Heart left ventricle (tissue), 16 donors: ENCODE results near the gene ASXL1. TPM values are rescaled to one million over a fixed set of nuclear protein-coding genes. Genes with fewer than 3 reads are reported as not detected.
A peak's percentile ranks its signal among the peaks of the same experiment; 100 is the strongest.

ENCODE experiments used
- ATAC-seq, 4 donors: fragments of 200-7000 bp; cut with Tn5 transposase; one replicate each; pipeline ENCODE4 v1.9.1; 2020 to 2022; ENCODE audit warnings: moderate library complexity in 4 of 4, mild to moderate bottlenecking in 3 of 4, moderate number of reproducible peaks in 1 of 4
- DNase-seq, 5 donors: peaks; one replicate each; pipeline ENCODE4 v3.0.0-alpha.2; 2020
- H3K27ac ChIP-seq, 12 donors: fragments of 200-600 bp; sonication (generic) in 4 of 12; one replicate each; pipeline versions ENCODE4 v1.5.0 to v1.8.0; 2016 to 2022; ENCODE audit warnings: mild to moderate bottlenecking in 2 of 12
- H3K27me3 ChIP-seq, 9 donors: fragments of 200-600 bp; sonication (generic) in 2 of 9; one replicate each; pipeline versions ENCODE4 v1.5.1 to v1.8.0; 2016 to 2022; ENCODE audit warnings: mild to moderate bottlenecking in 3 of 9
- H3K36me3 ChIP-seq, 9 donors: fragments of 200-600 bp; sonication (generic) in 2 of 9; one replicate each; pipeline versions ENCODE4 v1.5.0 to v1.8.0; 2018 to 2022; ENCODE audit warnings: mild to moderate bottlenecking in 2 of 9
- H3K4me1 ChIP-seq, 12 donors: fragments of 200-600 bp; sonication (generic) in 4 of 12; one replicate each; pipeline versions ENCODE4 v1.5.0 to v1.8.0; 2016 to 2022; ENCODE audit warnings: mild to moderate bottlenecking in 3 of 12
- H3K4me3 ChIP-seq, 12 donors: fragments of 200-600 bp; sonication (generic) in 4 of 12; one replicate each; pipeline versions ENCODE4 v1.5.0 to v1.8.0; 2017 to 2022; ENCODE audit warnings: mild to moderate bottlenecking in 9 of 12, moderate library complexity in 4 of 12
- H3K9me3 ChIP-seq, 12 donors: fragments of 200-600 bp; sonication (generic) in 4 of 12; one replicate each; pipeline versions ENCODE4 v1.5.0 to v1.8.0; 2016 to 2022; ENCODE audit warnings: mild to moderate bottlenecking in 1 of 12
- POLR2A ChIP-seq, 2 donors: fragments of 450-650 bp; IDR thresholded peaks; one replicate each; pipeline ENCODE4 v1.6.1; 2017; ENCODE audit warnings: antibody characterized with exemption in 2 of 2, mild to moderate bottlenecking in 2 of 2, moderate library complexity in 2 of 2
- WGBS, 4 donors: extraction: QIAGEN DNeasy Blood & Tissue Kit in 2 of 4; methylation state at CpG; one replicate each; pipeline versions ENCODE4 v1.1.5 to v1.1.7; 2013 to 2018; 5-methylcytosine and 5-hydroxymethylcytosine counted together
- intact Hi-C, 10 donors: fragments of 100-400 bp; cut with DNase I; formaldehyde crosslinking; loops; one replicate each; pipeline versions ENCODE4 v1.11.1 to v1.14.2; 2022
- polyA plus RNA-seq, 2 donors: library from polyadenylated mRNA; stranded (reverse); fragments of 200-250 nt; gene quantifications; one replicate each; pipeline ENCODE4 v1.2.3, GENCODE V29; 2013
- total RNA-seq, 9 donors: library from RNA; depleted of rRNA in 2 of 9; stranded (reverse); fragments of >200 nt in 2 of 9; fragmentation: NEBNext Ultra II Directional in 3 of 9; extraction: Animal tissue kit (Norgen Biotek cat#: 25700) in 3 of 9; gene quantifications; one replicate each; pipeline versions ENCODE4 v1.1.0 to v1.2.4, GENCODE V29; 2016 to 2023
- TF ChIP-seq, protein P1 (sequence below), 12 donors: fragments of 200-600 bp; sonication (generic) in 4 of 12; IDR thresholded peaks; one replicate each; pipeline versions ENCODE4 v1.5.0 to v1.8.0; 2018 to 2022; ENCODE audit warnings: antibody characterized with exemption in 12 of 12, mild to moderate bottlenecking in 5 of 12
- donor health status: ischemic (EF 13 %, LVEDD 7.1; RV severe dilation, severe dysfunction).
- donor health status: healthy with polysubstance abuse.
- donor health status: DM: no; HTN: yes; CAD: no.
- donor health status: DM: no; HTN: no; CAD: no.
- donor health status: ischemic (EF 25% LVEDD 6.9; RV normal size, moderate dysfunction).
- donor health status: ischemic (EF 25% LVEDD 5.7; RV mildly dilated, moderate dysfunction).
- donor health status: healthy.
- donor health status: DM: yes; HTN: yes; CAD: no.
- donor health status: ischemic (EF 35%, LVEDD 5.7; RV mildly dilated, moderate dysfunction).
- donor health status: nonischemic (EF 11% LVEDD 7.7; RV severe dilation, severe dysfunction).
- donor health status: DM: yes; HTN: yes; CAD: no.
- donor health status: PGD.
- donor health status: ischemic (EF 29% LVEDD 5.4; RV normal size, mild dysfunction).
- donor health status: nonischemic (EF 23%, LVEDD 6.1; RV moderate dilation, normal function).

Gene ASXL1
- total and polyA plus RNA-seq, 11 donors, result 15.1 to 50.1 (median 26.5) TPM

GRCh38 chr20:32445539-32446273 is 87.6 kb downstream of the ASXL1 start:
- Histone ChIP-seq H3K27me3 (no peaks in the 10 kb centered on the region), H3K27ac (no peak overlapping the region), H3K9me3 (no peaks in the 10 kb centered on the region), H3K36me3 (peaks cover 0 to 66% (median 45%) of the 10 kb centered on the region in 9 donors), H3K4me3 (no peak overlapping the region), H3K4me1 (peaks cover 0 to 50% (median 34%) of the 10 kb centered on the region in 12 donors)
- ATAC-seq (peak in 1 of 4 donors; percentile 24), DNase-seq (no peak)
- 51 to 59% (median 59%) methylated on average over 5 to 12 of the region's 12 CpGs for WGBS, 4 donors
- no peak for TF ChIP-seq POLR2A (IDR thresholded peaks at IDR 0.05)
- TF ChIP-seq, protein P1, sequence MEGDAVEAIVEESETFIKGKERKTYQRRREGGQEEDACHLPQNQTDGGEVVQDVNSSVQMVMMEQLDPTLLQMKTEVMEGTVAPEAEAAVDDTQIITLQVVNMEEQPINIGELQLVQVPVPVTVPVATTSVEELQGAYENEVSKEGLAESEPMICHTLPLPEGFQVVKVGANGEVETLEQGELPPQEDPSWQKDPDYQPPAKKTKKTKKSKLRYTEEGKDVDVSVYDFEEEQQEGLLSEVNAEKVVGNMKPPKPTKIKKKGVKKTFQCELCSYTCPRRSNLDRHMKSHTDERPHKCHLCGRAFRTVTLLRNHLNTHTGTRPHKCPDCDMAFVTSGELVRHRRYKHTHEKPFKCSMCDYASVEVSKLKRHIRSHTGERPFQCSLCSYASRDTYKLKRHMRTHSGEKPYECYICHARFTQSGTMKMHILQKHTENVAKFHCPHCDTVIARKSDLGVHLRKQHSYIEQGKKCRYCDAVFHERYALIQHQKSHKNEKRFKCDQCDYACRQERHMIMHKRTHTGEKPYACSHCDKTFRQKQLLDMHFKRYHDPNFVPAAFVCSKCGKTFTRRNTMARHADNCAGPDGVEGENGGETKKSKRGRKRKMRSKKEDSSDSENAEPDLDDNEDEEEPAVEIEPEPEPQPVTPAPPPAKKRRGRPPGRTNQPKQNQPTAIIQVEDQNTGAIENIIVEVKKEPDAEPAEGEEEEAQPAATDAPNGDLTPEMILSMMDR (IDR thresholded peaks at IDR 0.05), result no peak
- intact Hi-C loops, result no loop called here

DNA sequence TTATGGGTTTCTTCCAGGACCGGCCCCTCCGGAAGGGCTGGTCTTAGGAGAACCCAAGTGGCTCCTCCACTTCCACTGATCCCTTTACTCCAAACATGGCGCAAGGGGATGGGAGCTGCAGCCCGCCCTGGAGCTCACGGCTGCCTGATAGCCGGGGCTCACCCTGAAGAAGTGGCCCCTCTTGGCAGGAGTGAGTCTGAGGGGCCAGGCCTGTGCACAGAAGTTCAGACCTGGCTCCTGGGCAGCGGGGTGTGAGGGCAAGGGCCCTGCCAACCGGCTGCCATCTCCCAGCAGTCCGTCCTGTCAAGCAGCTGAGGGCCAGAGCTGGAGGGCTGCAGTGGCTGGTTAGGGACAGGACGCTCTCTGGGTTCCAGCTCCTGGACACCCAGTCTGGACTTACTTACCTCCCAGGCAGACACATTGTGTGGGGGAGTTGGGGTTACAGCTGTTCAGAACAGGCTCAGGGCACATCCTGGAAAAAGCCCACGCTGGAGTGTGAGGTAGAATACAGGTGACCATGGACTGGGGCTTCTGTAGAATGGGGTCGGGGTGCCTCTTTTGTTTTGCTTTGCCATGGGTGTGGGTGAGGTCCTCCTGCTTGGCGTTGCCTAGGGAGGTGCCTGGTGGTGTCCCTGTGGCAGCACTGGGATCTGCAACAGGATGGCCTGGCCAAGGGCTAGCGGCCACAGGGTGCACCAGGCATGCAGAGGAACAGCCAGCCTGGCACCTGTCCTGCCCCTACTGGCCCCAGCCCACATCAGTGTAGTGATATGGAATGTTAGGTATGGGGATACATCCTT is 88.4 kb downstream of the ASXL1 start:
- Histone ChIP-seq H3K4me3 (no peak overlapping the region), H3K4me1 (peaks cover 0 to 57% (median 38%) of the 10 kb centered on the region in 12 donors), H3K9me3 (no peaks in the 10 kb centered on the region), H3K27me3 (no peaks in the 10 kb centered on the region), H3K27ac (no peak overlapping the region), H3K36me3 (peaks cover 0 to 72% (median 48%) of the 10 kb centered on the region in 9 donors)
- intact Hi-C loops, result no loop called here
- ATAC-seq (peak; percentile 7 to 27 (median 13)), DNase-seq (no peak)
- WGBS, 4 donors, result 85 to 90% (median 88%) methylated on average over 13 to 14 of the region's 14 CpGs
- no peak for TF ChIP-seq POLR2A (IDR thresholded peaks at IDR 0.05)
- TF ChIP-seq, protein P1 (IDR thresholded peaks at IDR 0.05), result no peak

DNA sequence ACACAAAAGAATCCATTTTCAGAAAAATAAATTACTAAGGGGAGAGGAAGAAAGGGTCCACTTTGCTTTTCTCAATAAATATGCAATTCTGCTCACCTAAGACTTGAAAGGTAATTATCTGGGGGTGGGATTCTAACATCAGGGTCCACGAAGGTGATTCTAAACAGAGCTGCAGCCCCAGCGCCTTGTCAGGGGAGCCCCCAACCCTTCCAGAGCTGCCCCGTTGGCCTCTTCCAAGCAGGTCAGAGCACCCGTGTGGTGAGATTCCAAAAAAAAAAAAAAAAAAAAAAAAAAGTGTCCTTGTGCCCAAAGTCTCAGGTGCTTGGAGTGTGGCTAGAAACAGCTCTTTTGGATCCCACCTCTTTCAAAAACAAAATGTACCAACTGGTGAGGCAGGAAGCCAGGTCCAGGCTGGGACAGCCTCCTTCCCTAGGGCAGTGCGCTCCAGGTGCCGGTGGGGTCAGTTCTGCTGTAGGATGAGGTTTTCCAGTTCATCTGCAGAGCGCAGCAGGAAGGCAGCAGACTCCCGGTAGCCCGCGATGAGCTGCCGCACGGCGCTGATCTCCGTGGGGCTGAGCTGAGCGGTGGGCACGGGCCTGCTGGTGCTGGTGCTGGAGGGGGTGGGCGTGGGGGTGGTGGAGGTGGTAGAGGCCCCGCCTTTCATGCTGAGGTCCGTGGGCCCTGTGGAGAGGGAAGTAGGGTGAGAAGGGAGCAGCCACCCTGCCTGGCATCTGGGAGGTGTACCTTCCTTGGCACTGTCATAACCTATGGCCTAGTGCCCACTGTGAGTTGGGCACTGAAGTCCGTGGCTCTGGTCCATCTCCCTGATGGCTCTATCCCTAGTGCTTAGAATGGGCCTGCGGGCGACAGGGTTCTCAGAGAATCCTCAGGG is 89.3 kb downstream of the ASXL1 start:
- peak in 3 of 4 donors; percentile 14 to 53 (median 23) for ATAC-seq
- peak in 2 of 5 donors; percentile 33 to 54 for DNase-seq
- H3K27ac ChIP-seq, result peak overlapping the region in 1 of 12 donors; percentile 57
- intact Hi-C loops, result no loop called here
- H3K9me3 ChIP-seq, result no peaks in the 10 kb centered on the region
- H3K36me3 ChIP-seq, result peaks cover 0 to 72% (median 50%) of the 10 kb centered on the region in 9 donors
- H3K27me3 ChIP-seq, result no peaks in the 10 kb centered on the region
- no peak overlapping the region for H3K4me3 ChIP-seq
- H3K4me1 ChIP-seq, result peaks cover 0 to 61% (median 38%) of the 10 kb centered on the region in 12 donors
- WGBS, 4 donors, result 69 to 83% (median 80%) methylated on average over 10 to 22 of the region's 22 CpGs
- no peak for TF ChIP-seq POLR2A (IDR thresholded peaks at IDR 0.05)
- TF ChIP-seq, protein P1 (IDR thresholded peaks at IDR 0.05), result no peak
